ENCODE data around the gene GRM5. TPM values are rescaled to one million over a fixed set of nuclear protein-coding genes. Genes with fewer than 3 reads are reported as not detected.
A peak's percentile ranks its signal among the peaks of the same experiment; 100 is the strongest.

The GRM5 gene
- total RNA-seq, 4 donors from 2014 or later, result not detected

DNA sequence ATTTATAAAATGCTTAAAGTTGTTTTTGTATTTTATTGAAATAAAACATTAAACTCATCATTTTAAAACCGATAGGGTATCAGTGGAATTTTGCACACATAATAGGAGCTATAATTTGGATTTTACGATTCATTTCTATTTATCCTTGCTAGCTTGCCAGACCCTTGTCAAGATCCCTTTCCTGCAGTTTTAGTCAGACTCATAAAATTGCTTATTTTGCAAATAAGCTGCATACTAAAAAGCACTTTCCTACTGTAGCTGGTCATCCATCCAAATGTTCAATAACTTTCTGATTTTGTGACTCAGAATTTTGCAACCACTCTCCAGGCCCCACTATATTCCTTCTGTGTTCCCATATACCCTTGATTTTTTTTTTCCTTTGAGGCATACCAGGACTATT lies 489.0 kb downstream of the GRM5 start:
- no peak overlapping the region for H3K4me3 ChIP-seq
- TF ChIP-seq EP300 (IDR thresholded peaks at IDR 0.05), result no peak
- no peak for TF ChIP-seq POLR2AphosphoS5 (IDR thresholded peaks at IDR 0.05)
- TF ChIP-seq POLR2A (IDR thresholded peaks at IDR 0.05), result no peak
- TF ChIP-seq, protein P1, sequence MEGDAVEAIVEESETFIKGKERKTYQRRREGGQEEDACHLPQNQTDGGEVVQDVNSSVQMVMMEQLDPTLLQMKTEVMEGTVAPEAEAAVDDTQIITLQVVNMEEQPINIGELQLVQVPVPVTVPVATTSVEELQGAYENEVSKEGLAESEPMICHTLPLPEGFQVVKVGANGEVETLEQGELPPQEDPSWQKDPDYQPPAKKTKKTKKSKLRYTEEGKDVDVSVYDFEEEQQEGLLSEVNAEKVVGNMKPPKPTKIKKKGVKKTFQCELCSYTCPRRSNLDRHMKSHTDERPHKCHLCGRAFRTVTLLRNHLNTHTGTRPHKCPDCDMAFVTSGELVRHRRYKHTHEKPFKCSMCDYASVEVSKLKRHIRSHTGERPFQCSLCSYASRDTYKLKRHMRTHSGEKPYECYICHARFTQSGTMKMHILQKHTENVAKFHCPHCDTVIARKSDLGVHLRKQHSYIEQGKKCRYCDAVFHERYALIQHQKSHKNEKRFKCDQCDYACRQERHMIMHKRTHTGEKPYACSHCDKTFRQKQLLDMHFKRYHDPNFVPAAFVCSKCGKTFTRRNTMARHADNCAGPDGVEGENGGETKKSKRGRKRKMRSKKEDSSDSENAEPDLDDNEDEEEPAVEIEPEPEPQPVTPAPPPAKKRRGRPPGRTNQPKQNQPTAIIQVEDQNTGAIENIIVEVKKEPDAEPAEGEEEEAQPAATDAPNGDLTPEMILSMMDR (IDR thresholded peaks at IDR 0.05), result no peak
- no peaks in the 10 kb centered on the region for H3K36me3 ChIP-seq
- no peak for ATAC-seq
- H3K27ac ChIP-seq, result no peak overlapping the region
- no peaks in the 10 kb centered on the region for H3K27me3 ChIP-seq
- no peaks in the 10 kb centered on the region for H3K9me3 ChIP-seq
- WGBS, 2 donors (ENCODE audit: low coverage in 1 of 2), result 80 to 82% methylated on average over 2 of the region's 2 CpGs
- H3K4me1 ChIP-seq, result no peaks in the 10 kb centered on the region

DNA sequence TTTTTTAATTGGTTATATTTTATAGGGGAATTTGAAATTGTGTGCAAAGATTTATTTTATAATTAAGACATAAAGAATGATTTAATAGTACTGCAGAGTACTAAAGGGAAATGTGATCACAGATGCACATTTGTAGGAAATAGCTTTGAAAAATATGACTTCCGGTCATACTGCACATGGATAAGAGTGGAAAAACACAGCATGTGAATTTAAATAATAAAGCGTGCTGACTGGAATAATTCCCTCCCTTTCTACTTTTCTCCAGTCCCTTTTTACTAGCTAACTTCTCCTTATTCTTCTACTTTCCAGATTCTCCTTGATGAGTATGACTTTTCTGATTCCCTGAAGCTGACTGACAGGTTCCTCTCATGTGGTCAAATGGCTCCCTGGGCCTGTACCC lies 489.9 kb downstream of the GRM5 start:
- Histone ChIP-seq H3K4me3 (no peak overlapping the region), H3K27ac (no peak overlapping the region), H3K36me3 (no peaks in the 10 kb centered on the region), H3K9me3 (no peaks in the 10 kb centered on the region), H3K4me1 (no peaks in the 10 kb centered on the region), H3K27me3 (no peaks in the 10 kb centered on the region)
- no peak for ATAC-seq
- 57 to 92% methylated on average over 2 of the region's 2 CpGs for WGBS, 2 donors (ENCODE audit: low coverage in 1 of 2)
- TF ChIP-seq POLR2A (IDR thresholded peaks at IDR 0.05), result no peak
- TF ChIP-seq POLR2AphosphoS5 (IDR thresholded peaks at IDR 0.05), result no peak
- TF ChIP-seq, protein P1 (IDR thresholded peaks at IDR 0.05), result no peak
- TF ChIP-seq EP300 (IDR thresholded peaks at IDR 0.05), result no peak

DNA sequence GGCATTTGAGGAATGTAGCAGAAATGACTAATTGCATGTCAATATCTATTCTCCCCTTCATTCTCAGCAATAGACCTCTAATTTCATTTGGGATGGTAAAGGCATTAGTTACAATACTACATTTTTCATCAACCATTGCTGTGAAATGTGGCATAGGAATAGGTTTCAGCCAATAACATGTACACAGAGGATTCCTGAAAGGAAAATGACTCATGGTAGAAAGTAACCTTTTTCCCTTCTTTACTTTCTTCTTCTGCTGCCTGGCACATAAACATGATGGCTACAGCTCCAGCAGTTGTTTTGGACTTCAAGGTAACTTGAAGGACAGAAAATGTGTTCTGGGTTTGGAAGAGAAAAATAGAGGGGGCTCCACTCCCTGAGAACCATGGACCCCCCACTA lies 496.4 kb downstream of the GRM5 start:
- no peaks in the 10 kb centered on the region for H3K9me3 ChIP-seq
- no peaks in the 10 kb centered on the region for H3K4me1 ChIP-seq
- no peak overlapping the region for H3K27ac ChIP-seq
- TF ChIP-seq EP300 (IDR thresholded peaks at IDR 0.05), result no peak
- no peak for TF ChIP-seq POLR2AphosphoS5 (IDR thresholded peaks at IDR 0.05)
- no peak for TF ChIP-seq POLR2A (IDR thresholded peaks at IDR 0.05)
- TF ChIP-seq, protein P1 (IDR thresholded peaks at IDR 0.05), result no peak
- no peaks in the 10 kb centered on the region for H3K36me3 ChIP-seq
- no peak overlapping the region for H3K4me3 ChIP-seq
- H3K27me3 ChIP-seq, result no peaks in the 10 kb centered on the region
- no peak for ATAC-seq

DNA sequence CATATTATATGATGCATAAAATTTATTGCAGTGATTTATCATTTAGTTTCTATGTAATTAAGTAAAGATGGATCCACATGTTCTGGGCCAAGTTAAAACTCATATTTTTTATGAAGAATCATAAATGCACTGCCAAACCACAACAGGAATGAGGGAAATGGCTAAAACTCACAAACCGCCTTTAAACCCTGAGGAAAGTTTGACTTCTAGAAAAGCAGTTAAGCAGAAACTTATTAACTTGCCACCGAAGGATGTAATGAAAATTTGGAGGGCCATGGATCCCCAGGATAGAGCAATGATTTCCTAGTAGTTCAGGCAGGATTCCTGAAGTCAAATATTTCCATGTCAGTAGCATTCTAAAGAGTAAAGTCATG lies 510.0 kb downstream of the GRM5 start:
- no peaks in the 10 kb centered on the region for H3K27me3 ChIP-seq
- no peak overlapping the region for H3K4me3 ChIP-seq
- 68 to 77% methylated on average over 2 of the region's 2 CpGs for WGBS, 2 donors (ENCODE audit: low coverage in 1 of 2)
- H3K36me3 ChIP-seq, result no peaks in the 10 kb centered on the region
- no peak for ATAC-seq
- no peaks in the 10 kb centered on the region for H3K9me3 ChIP-seq
- H3K4me1 ChIP-seq, result no peaks in the 10 kb centered on the region
- no peak for TF ChIP-seq POLR2A (IDR thresholded peaks at IDR 0.05)
- TF ChIP-seq, protein P1 (IDR thresholded peaks at IDR 0.05), result no peak
- no peak for TF ChIP-seq EP300 (IDR thresholded peaks at IDR 0.05)
- no peak for TF ChIP-seq POLR2AphosphoS5 (IDR thresholded peaks at IDR 0.05)
- no peak overlapping the region for H3K27ac ChIP-seq

DNA sequence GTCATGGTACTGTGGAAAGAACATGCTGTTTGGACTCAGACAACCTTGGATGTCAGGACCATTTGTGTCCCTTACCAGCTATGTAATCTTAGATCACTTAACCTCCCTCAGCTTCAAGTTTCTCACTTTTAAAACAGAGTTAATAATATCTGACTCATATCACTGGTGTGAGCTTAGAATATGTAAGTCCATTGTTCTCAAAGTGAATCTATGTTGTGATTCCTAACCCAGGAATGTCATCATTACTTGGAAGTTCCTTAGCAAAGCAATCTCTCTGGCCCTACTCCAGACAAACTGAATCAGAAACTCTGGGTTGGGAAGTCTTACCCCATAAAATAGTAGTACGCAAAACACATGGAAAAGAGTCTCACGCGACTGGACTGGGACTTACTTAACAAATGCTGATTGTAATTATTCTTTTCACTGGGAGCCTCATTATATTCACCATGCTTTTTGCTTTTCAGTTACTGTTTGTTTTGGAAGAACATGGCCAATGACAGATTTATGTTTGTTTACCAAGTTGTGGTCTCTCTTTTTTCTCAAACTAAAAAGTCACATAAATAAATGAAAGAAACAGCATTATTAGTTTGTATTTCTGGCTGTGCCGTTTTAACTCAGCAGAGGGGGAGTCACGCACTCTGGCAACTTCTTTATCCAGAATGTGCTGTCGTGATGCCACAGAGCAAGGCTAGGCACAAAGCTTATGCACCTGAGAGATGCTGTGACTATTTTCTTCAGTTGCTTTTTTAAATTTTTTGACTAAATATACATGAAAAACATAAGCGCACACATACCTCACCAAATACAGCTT lies 510.6 kb downstream of the GRM5 start:
- Histone ChIP-seq H3K4me3 (no peak overlapping the region), H3K9me3 (no peaks in the 10 kb centered on the region), H3K27ac (no peak overlapping the region), H3K27me3 (no peaks in the 10 kb centered on the region), H3K4me1 (no peaks in the 10 kb centered on the region), H3K36me3 (no peaks in the 10 kb centered on the region)
- WGBS, 2 donors (ENCODE audit: low coverage in 1 of 2), result 68 to 73% methylated on average over 7 of the region's 7 CpGs
- TF ChIP-seq POLR2AphosphoS5 (IDR thresholded peaks at IDR 0.05), result no peak
- no peak for TF ChIP-seq EP300 (IDR thresholded peaks at IDR 0.05)
- TF ChIP-seq POLR2A (IDR thresholded peaks at IDR 0.05), result no peak
- TF ChIP-seq, protein P1 (IDR thresholded peaks at IDR 0.05), result no peak
- peak; percentile 75 for ATAC-seq
